ENCODE measurements around the gene EBF3. TPM values are rescaled to one million over a fixed set of nuclear protein-coding genes. Genes with fewer than 3 reads are reported as not detected.

The EBF3 gene
- total RNA-seq, 1 experiment from 2014 or later: 0.22 TPM

DNA sequence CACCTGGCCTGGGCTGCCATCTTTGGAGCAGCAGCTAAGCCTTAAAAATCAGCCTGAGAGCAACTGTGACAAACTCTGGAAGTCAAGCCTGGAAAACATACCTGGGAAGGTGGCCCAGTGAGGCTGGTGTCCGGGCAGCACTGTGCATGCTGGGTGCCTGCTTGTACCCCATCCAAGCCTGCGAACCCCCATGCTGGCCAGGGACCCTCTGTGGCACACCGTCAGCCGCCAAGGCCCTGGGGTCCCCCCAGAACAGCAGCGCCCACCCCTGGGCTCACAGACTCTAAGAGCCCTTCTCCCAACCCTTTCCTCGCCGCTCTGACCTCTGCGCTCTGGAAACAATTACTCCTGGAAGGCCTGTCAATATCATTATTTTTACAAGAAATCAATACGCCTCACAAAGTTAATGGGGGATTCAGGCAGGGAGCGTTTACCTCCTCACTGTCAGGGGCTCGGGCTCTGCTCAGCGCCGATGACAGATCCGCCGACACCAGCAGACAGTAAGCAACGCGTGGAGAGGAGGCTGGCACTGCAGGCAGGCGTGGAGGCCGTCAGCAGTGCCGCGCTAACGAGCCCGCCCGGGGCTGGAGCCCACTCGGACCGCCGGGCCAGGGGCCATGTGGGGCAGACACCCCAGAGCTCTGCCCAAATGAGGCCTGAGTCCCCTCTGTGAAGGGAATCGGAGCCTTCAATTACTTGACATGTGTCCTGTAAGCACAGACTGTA is 54.4 kb downstream of the EBF3 start:
- H3K27ac Mint-ChIP-seq: peak overlapping the region in 1 of 3 experiments; percentile 22; a peak in 1 of 7 replicates
- H3K14ac ChIP-seq (ENCODE audit: insufficient read depth, low read length): no peak overlapping the region; the same call in 1 of the 2 replicates

More for the DNA sequence above, 54.4 kb downstream of the EBF3 start:
- H3T11ph ChIP-seq (ENCODE audit: low read length): no peak overlapping the region
- no peaks in the 10 kb centered on the region for H3K4me1 ChIP-seq (ENCODE audit: insufficient read depth, low read length)
- no peaks in the 10 kb centered on the region for H3K9me3 ChIP-seq (ENCODE audit: control insufficient read depth, low read depth, low read length)
- H3K4me2 ChIP-seq (ENCODE audit: insufficient read depth, insufficient read length, low read length): no peak overlapping the region
- H4K8ac ChIP-seq (replicated peaks; ENCODE audit: insufficient read length, low read depth, low read length): no peak overlapping the region
- Mint-ChIP-seq H3K9me3 (no peaks in the 10 kb centered on the region; a peak in 1 of 5 replicates), H3K27me3 (ENCODE audit: low read depth) (peaks cover 2% of the 10 kb centered on the region; the same call in 1 of the 2 replicates), H3K4me3 (no peak overlapping the region), H3K36me3 (ENCODE audit: insufficient read depth in 1 of 3, low read depth in 3 of 3) (no peaks in the 10 kb centered on the region), H3K4me1 (peaks cover 19 to 21% of the 10 kb centered on the region in 2 experiments)
- no peak overlapping the region for H3K18ac ChIP-seq (ENCODE audit: insufficient read length, low read depth, low read length)
- H2BK20ac ChIP-seq (ENCODE audit: low read depth, low read length, poor library complexity, severe bottlenecking): no peak overlapping the region
- H3K27me3 ChIP-seq (ENCODE audit: insufficient read depth, low read length): no peaks in the 10 kb centered on the region
- H3K23me2 ChIP-seq (ENCODE audit: insufficient read length, low read depth, low read length, poor library complexity, severe bottlenecking): no peaks in the 10 kb centered on the region
- H2AFZ ChIP-seq (ENCODE audit: low read length): no peak overlapping the region
- H3K79me1 ChIP-seq (ENCODE audit: insufficient read depth, low read depth, low read length, poor library complexity, severe bottlenecking): no peaks in the 10 kb centered on the region
- no peak overlapping the region for H4K91ac ChIP-seq (ENCODE audit: insufficient read length, low read depth, low read length)
- H2BK5ac ChIP-seq (ENCODE audit: insufficient read length, low read length): no peak overlapping the region
- no peak overlapping the region for H4K5ac ChIP-seq (ENCODE audit: insufficient read length, low read depth, low read length)
- no CpG with 5 or more reads among the region's 28 CpGs for WGBS (ENCODE audit: extremely low coverage, insufficient read length, low lambda C conversion rate)
- no peak overlapping the region for H2BK120ac ChIP-seq (ENCODE audit: low read depth, low read length, poor library complexity, severe bottlenecking)
- H3K79me2 ChIP-seq (ENCODE audit: insufficient read depth, low read length): no peaks in the 10 kb centered on the region
- H3K56ac ChIP-seq (ENCODE audit: insufficient read length, low read depth, low read length): no peak overlapping the region
- DNase-seq: no peak
- H4K20me1 ChIP-seq (ENCODE audit: control insufficient read depth, insufficient read depth, insufficient read length): peaks cover 5% of the 10 kb centered on the region
- no peak overlapping the region for H3K23ac ChIP-seq (ENCODE audit: insufficient read length, low read depth, low read length)
- H2AK5ac ChIP-seq (ENCODE audit: insufficient read length, low read length): no peak overlapping the region
- no peak overlapping the region for H2BK12ac ChIP-seq (ENCODE audit: insufficient read length, low read depth, low read length)
- no peak overlapping the region for H3K4ac ChIP-seq (ENCODE audit: low read depth, low read length)
- no peak overlapping the region for H3K9ac ChIP-seq (ENCODE audit: extremely low read depth, insufficient read length, low read length)
- H3K27ac ChIP-seq (ENCODE audit: insufficient read length, low read depth, low read length): no peak overlapping the region
- H2BK15ac ChIP-seq (ENCODE audit: low read depth, low read length): no peak overlapping the region
- TF ChIP-seq, protein P1, sequence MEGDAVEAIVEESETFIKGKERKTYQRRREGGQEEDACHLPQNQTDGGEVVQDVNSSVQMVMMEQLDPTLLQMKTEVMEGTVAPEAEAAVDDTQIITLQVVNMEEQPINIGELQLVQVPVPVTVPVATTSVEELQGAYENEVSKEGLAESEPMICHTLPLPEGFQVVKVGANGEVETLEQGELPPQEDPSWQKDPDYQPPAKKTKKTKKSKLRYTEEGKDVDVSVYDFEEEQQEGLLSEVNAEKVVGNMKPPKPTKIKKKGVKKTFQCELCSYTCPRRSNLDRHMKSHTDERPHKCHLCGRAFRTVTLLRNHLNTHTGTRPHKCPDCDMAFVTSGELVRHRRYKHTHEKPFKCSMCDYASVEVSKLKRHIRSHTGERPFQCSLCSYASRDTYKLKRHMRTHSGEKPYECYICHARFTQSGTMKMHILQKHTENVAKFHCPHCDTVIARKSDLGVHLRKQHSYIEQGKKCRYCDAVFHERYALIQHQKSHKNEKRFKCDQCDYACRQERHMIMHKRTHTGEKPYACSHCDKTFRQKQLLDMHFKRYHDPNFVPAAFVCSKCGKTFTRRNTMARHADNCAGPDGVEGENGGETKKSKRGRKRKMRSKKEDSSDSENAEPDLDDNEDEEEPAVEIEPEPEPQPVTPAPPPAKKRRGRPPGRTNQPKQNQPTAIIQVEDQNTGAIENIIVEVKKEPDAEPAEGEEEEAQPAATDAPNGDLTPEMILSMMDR (conservative IDR thresholded peaks at IDR 0.05): no peak
